Sigmoid colon (tissue), 7 donors: ENCODE data around the gene JAKMIP2. TPM values are rescaled to one million over a fixed set of nuclear protein-coding genes. Genes with fewer than 3 reads are reported as not detected.
"Not testable (repeated sequence)": the region's sequence is repeated elsewhere in the genome, so short reads cannot be mapped to it uniquely, and the experiment has no call there.

Experiments used
- DNase-seq: peaks from one replicate; pipeline ENCODE4 v3.0.0-alpha.2; 2019
- H3K27ac ChIP-seq, 4 donors: fragments of 200-600 bp; sonication (generic); one replicate each; pipeline ENCODE4 v1.5.1; 2016 to 2019; ENCODE audit warnings: mild to moderate bottlenecking in 1 of 4
- H3K27me3 ChIP-seq, 3 donors: fragments of 200-600 bp; sonication (generic); one replicate each; pipeline ENCODE4 v1.5.1; 2019; ENCODE audit warnings: mild to moderate bottlenecking in 1 of 3
- H3K36me3 ChIP-seq, 4 donors: fragments of 200-600 bp; sonication (generic); one replicate each; pipeline ENCODE4 v1.5.1; 2016 to 2019
- H3K4me1 ChIP-seq, 4 donors: fragments of 200-600 bp; sonication (generic); one replicate each; pipeline ENCODE4 v1.5.1; 2017 to 2019
- H3K4me3 ChIP-seq, 4 donors: fragments of 200-600 bp; sonication (generic); one replicate each; pipeline ENCODE4 v1.5.1; 2017 to 2019; ENCODE audit warnings: mild to moderate bottlenecking in 2 of 4, moderate library complexity in 1 of 4
- H3K9me3 ChIP-seq, 4 donors: fragments of 200-600 bp in 3 of 4; sonication (generic) in 3 of 4; one replicate each; pipeline versions ENCODE4 v1.5.1 to v1.6.1; 2013 to 2019
- EP300 ChIP-seq, 4 donors: sonication (generic); formaldehyde crosslinking; IDR thresholded peaks; one replicate each; pipeline ENCODE4 v1.6.1; 2017; ENCODE audit warnings: antibody characterized with exemption in 4 of 4
- POLR2A ChIP-seq, 2 donors: fragments of 450-650 bp; IDR thresholded peaks; one replicate each; pipeline ENCODE4 v1.6.1; 2016; ENCODE audit warnings: antibody characterized with exemption in 2 of 2, mild to moderate bottlenecking in 2 of 2, moderate library complexity in 2 of 2
- POLR2AphosphoS5 ChIP-seq, 4 donors: sonication (generic); formaldehyde crosslinking; IDR thresholded peaks; one replicate each; pipeline ENCODE4 v1.6.1; 2017; ENCODE audit warnings: antibody characterized with exemption in 4 of 4
- WGBS, 2 donors: extraction: QIAGEN DNeasy Blood & Tissue Kit; methylation state at CpG; one replicate each; pipeline ENCODE4 v1.1.7; 2013; 5-methylcytosine and 5-hydroxymethylcytosine counted together
- intact Hi-C: fragments of 100-400 bp; cut with DNase I; formaldehyde crosslinking; loops from one replicate; pipeline ENCODE4 v1.15.1; 2023
- polyA plus RNA-seq, 3 donors: library from polyadenylated mRNA; stranded (reverse); fragments of 200-250 nt; gene quantifications; one replicate each; pipeline ENCODE4 v1.2.3, GENCODE V29; 2013
- total RNA-seq, 4 donors: library from RNA; depleted of rRNA; stranded (reverse); fragments of >200 nt; gene quantifications; one replicate each; pipeline ENCODE4 v1.1.0, GENCODE V29; 2016
- TF ChIP-seq, protein P1 (sequence below), 4 experiments: fragments of 450-650 bp in 3 of 4; fragments of 200-600 bp in 1 of 4; IDR thresholded peaks; one replicate each; pipeline ENCODE4 v1.5.1; 2016 to 2019; ENCODE audit warnings: antibody characterized with exemption in 4 of 4, mild to moderate bottlenecking in 3 of 4, moderate library complexity in 2 of 4
- donor health status: healthy with polysubstance abuse.
- donor health status: Bipolar disorder and iron deficiency.
- donor health status: healthy.

The JAKMIP2 gene
- total and polyA plus RNA-seq, 7 donors = under 0.01 to 8.9 (median 2.8) TPM; not detected in 1

DNA sequence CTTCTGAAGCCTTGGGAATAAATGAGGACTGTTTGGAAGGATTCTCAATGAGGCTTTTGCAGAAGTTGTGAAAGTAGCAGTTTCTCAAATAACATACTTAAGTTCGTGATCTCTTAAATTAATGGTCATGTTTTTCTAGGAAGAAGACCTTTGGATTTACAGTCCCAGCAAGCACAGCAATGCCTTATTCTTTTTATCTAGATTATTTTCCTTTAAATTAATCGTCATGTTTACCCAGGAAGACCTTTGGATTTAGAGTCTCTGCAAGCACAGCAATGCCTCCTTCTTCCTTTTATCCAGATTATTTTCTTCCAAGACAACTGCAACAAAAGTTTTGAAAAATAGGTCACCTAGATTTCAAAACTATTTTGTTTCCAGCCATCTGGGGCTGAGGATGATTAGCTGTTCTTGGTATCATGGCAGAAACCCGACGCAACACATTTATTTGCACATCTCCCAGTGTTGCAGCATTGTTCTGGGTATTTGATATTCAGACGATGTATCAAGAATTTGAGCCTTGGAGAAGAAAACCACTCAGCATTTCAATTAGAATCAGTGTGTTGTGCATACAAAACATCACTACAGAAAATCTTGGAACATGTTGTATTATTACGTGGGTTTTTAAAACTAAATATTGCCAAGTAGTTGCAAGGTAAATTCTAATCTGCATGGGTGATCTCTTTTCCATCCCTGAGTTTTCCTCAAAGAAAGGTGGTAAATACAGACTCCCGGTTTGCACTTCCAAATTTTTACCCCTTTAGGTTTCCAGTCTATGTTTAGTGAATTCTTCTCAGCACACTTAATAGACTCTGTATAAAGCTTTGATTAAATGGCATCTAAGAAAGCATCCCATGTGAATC lies 50.9 kb downstream of the JAKMIP2 start:
- intact Hi-C loops = no loop called here
- H3K4me3 ChIP-seq = no peak overlapping the region
- H3K9me3 ChIP-seq = no peaks in the 10 kb centered on the region
- no peak overlapping the region for H3K27ac ChIP-seq
- TF ChIP-seq POLR2A (IDR thresholded peaks at IDR 0.05) (no peak), POLR2AphosphoS5 (IDR thresholded peaks at IDR 0.05) (no peak), EP300 (IDR thresholded peaks at IDR 0.05) (no peak)
- TF ChIP-seq, protein P1, sequence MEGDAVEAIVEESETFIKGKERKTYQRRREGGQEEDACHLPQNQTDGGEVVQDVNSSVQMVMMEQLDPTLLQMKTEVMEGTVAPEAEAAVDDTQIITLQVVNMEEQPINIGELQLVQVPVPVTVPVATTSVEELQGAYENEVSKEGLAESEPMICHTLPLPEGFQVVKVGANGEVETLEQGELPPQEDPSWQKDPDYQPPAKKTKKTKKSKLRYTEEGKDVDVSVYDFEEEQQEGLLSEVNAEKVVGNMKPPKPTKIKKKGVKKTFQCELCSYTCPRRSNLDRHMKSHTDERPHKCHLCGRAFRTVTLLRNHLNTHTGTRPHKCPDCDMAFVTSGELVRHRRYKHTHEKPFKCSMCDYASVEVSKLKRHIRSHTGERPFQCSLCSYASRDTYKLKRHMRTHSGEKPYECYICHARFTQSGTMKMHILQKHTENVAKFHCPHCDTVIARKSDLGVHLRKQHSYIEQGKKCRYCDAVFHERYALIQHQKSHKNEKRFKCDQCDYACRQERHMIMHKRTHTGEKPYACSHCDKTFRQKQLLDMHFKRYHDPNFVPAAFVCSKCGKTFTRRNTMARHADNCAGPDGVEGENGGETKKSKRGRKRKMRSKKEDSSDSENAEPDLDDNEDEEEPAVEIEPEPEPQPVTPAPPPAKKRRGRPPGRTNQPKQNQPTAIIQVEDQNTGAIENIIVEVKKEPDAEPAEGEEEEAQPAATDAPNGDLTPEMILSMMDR (IDR thresholded peaks at IDR 0.05) = no peak
- DNase-seq = no peak
- no peaks in the 10 kb centered on the region for H3K36me3 ChIP-seq
- H3K4me1 ChIP-seq = no peaks in the 10 kb centered on the region
- 73 to 86% methylated on average over 7 of the region's 7 CpGs for whole genome bisulfite sequencing, 2 donors
- no peaks in the 10 kb centered on the region for H3K27me3 ChIP-seq

DNA sequence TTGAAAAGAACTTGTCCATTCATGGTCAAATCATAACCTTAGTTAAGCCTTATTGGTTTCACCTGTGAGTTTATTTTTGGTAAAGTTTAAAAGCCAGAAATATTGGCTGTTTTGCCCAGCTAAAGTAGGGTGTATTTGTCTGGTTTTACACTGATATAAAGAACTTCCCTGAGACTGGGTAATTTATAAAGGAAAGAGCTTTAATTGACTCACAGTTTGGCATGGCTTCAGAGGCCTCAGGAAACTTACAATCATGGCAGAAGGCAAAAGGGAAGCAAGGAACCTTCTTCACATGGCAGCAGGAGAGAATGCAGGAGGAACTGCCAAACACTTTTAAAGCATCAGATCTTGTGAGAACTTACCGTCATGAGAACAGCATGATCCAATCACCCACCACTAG lies 55.3 kb downstream of the JAKMIP2 start:
- Histone ChIP-seq H3K9me3 (no peaks in the 10 kb centered on the region), H3K27ac (no peak overlapping the region), H3K4me1 (no peaks in the 10 kb centered on the region), H3K4me3 (no peak overlapping the region), H3K36me3 (no peaks in the 10 kb centered on the region), H3K27me3 (no peaks in the 10 kb centered on the region)
- DNase-seq = no peak
- intact Hi-C loops = no loop called here
- TF ChIP-seq POLR2A (IDR thresholded peaks at IDR 0.05) = no peak
- TF ChIP-seq, protein P1 (IDR thresholded peaks at IDR 0.05) = no peak
- TF ChIP-seq POLR2AphosphoS5 (IDR thresholded peaks at IDR 0.05) = no peak
- no peak for TF ChIP-seq EP300 (IDR thresholded peaks at IDR 0.05)
- WGBS, 2 donors = 96 to 97% methylated on average over 1 of the region's 1 CpG

DNA sequence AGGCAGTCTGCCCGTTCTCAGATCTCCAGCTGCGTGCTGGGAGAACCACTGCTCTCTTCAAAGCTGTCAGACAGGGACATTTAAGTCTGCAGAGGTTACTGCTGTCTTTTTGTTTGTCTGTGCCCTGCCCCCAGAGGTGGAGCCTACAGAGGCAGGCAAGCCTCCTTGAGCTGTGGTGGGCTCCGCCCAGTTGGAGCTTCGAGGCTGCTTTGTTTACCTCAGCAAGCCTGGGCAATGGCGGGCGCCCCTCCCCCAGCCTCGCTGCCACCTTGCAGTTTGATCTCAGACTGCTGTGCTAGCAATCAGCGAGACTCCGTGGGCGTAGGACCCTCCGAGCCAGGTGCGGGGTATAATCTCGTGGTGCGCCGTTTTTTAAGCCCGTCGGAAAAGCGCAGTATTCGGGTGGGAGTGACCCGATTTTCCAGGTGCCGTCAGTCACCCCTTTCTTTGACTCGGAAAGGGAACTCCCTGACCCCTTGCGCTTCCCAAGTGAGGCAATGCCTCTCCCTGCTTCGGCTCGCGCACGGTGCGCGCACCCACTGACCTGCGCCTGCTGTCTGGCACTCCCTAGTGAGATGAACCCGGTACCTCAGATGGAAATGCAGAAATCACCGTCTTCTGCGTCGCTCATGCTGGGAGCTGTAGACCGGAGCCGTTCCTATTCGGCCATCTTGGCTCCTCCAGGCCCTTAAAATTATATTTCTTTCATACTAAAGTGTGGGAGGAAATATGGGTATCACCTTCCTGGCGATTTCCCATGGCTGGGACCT lies 61.2 kb downstream of the JAKMIP2 start:
- intact Hi-C loops, H3K27me3 ChIP-seq, H3K27ac ChIP-seq, H3K4me3 ChIP-seq, H3K4me1 ChIP-seq, H3K9me3 ChIP-seq, H3K36me3 ChIP-seq, DNase-seq: not testable (repeated sequence)
- WGBS, 2 donors = 86 to 91% methylated on average over 31 of the region's 38 CpGs

DNA sequence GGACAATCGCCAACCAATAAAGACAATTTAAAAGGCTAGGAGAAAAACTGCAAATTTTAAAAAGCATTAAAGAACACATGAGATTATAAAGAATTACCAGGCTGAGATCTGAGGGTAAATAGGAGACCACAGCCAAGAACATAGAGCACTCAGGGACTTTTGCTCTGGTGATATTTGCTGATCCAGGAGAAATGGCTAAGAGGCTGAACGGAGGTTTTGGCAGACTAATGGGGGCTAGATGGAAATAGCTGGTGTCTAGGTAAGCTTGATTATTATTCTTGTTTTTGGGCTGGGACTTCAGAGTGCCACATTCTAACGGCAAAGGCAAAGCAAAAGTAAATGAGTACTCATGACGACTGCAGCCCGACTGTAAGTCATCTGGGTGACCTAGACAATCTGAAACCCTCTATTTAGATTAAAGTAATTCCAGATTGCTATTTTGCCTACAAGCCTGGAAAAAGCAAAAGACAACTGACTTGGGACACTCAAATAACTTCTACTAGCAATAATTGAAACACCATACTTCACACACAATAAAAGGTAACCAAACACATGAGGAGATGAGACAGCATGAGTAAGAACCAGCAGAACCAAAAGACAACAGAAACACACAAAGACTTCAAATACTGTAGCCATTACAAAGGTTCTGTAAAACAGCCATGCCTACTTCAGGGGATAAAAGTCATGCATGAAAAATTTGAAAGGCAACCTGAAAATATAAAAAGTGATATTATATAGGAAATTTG lies 68.8 kb downstream of the JAKMIP2 start:
- WGBS, 2 donors = 85 to 92% methylated on average over 5 of the region's 5 CpGs
- H3K27ac ChIP-seq = no peak overlapping the region
- no peak overlapping the region for H3K4me3 ChIP-seq

More for the DNA sequence above, 68.8 kb downstream of the JAKMIP2 start:
- H3K36me3 ChIP-seq = no peaks in the 10 kb centered on the region
- DNase-seq = no peak
- no peaks in the 10 kb centered on the region for H3K4me1 ChIP-seq
- H3K27me3 ChIP-seq = no peaks in the 10 kb centered on the region
- intact Hi-C loops = no loop called here
- TF ChIP-seq, protein P1 (IDR thresholded peaks at IDR 0.05) = no peak
- TF ChIP-seq EP300 (IDR thresholded peaks at IDR 0.05) (no peak), POLR2AphosphoS5 (IDR thresholded peaks at IDR 0.05) (no peak), POLR2A (IDR thresholded peaks at IDR 0.05) (no peak)
- H3K9me3 ChIP-seq = no peaks in the 10 kb centered on the region
